ENCODE measurements around the gene TMEM272. TPM values are rescaled to one million over a fixed set of nuclear protein-coding genes. Genes with fewer than 3 reads are reported as not detected.
A peak's percentile ranks its signal among the peaks of the same experiment; 100 is the strongest.

Gene TMEM272
- total and polyA plus RNA-seq, 9 of the 15 experiments (the other 6 are each of a cell fraction or from before 2014, with no cell fraction given): 0.04 to 0.16 (median 0.06) TPM; not detected in 2

- TF ChIP-seq ZNF280B (CRISPR knock-in tag; IDR thresholded peaks at IDR 0.05) (no peak), ZNF239 (CRISPR knock-in tag; IDR thresholded peaks at IDR 0.05) (no peak)
These were observed 3.2 kb downstream of the TMEM272 start (continued) for GRCh38 chr13:51841732-51842131.

- Histone ChIP-seq H3K9me1 (ENCODE audit: control insufficient read depth, insufficient read depth, low read length) (no peaks in the 10 kb centered on the region), H3K9ac (ENCODE audit: insufficient read depth in 1 of 2, low read depth in 2 of 2, low read length in 2 of 2) (no peak overlapping the region), H3K4me3 (no peak overlapping the region), H3K79me2 (ENCODE audit: control insufficient read depth, insufficient read depth, low read length) (no peaks in the 10 kb centered on the region), H4K20me1 (replicated peaks; ENCODE audit: control insufficient read depth, insufficient read depth, low read length) (no peaks in the 10 kb centered on the region), H3K27me3 (ENCODE audit: control insufficient read depth in 2 of 2, insufficient read depth in 2 of 2, low read length in 2 of 2) (no peaks in the 10 kb centered on the region), H3K27ac (ENCODE audit: extremely low read depth, low read depth, low read length) (no peak overlapping the region), H3K4me1 (replicated peaks in 1 of 2; ENCODE audit: control insufficient read depth in 2 of 2, insufficient read depth in 2 of 2, low read length in 2 of 2) (peaks cover 6 to 8% of the 10 kb centered on the region in 2 experiments; a peak in 3 of 5 replicates), H3K9me3 (replicated peaks; ENCODE audit: control insufficient read depth, insufficient read depth, low read depth, low read length) (no peaks in the 10 kb centered on the region), H3K4me2 (ENCODE audit: insufficient read depth, low read length) (no peak overlapping the region; the same call in 1 of the 2 replicates), H2AFZ (ENCODE audit: low read depth, low read length) (no peak overlapping the region), H3K36me3 (ENCODE audit: control insufficient read depth, insufficient read depth, low read length) (no peaks in the 10 kb centered on the region)
- ChIA-PET CTCF (ENCODE audit: low intra/inter-chr PET ratio) (no interaction called here), POLR2A (interaction anchor here (0.7 kb wide), 1 partner anchor 16 kb away, joined by 3 read pairs; no protein-coding TSS in a partner anchor)
- intact Hi-C loops (cut with micrococcal nuclease): no loop called here
- no peak for ATAC-seq
- in situ Hi-C loops (cut with MboI): no loop called here
- DNase-seq (ENCODE audit: extremely low read depth in 1 of 4, low spot score in 3 of 4): peak in 1 of 4 experiments; percentile 21
- FAIRE-seq: no peak
- no TSS peak for BruUV-seq (replicated peaks)
- 6% methylated on average over 6 of the region's 6 CpGs for WGBS (ENCODE audit: insufficient coverage, low coverage, missing lambda C conversion rate)
- TF ChIP-seq ARID1B (IDR thresholded peaks at IDR 0.05) (0 out of 2 replicates have a peak, but pooled peaks have one; percentile 15), CBFA2T2 (conservative IDR thresholded peaks at IDR 0.05) (0 out of 2 replicates have a peak, but pooled peaks have one; percentile 12), CBFA2T3 (IDR thresholded peaks at IDR 0.05) (peak; percentile 32; the same call in 1 of the 2 replicates), TAL1 (IDR thresholded peaks at IDR 0.05) (peak; percentile 25; the same call in 1 of the 2 replicates), EHMT2 (IDR thresholded peaks at IDR 0.05) (no peak), NELFE (IDR thresholded peaks at IDR 0.05; ENCODE audit: insufficient read depth, insufficient read length) (no peak), CLOCK (CRISPR knock-in tag; IDR thresholded peaks at IDR 0.05; ENCODE audit: borderline replicate concordance) (no peak), TCF3 (CRISPR knock-in tag; IDR thresholded peaks at IDR 0.05) (peak; percentile 60), ETV5 (CRISPR knock-in tag; IDR thresholded peaks at IDR 0.05; ENCODE audit: low read depth) (no peak), MED1 (CRISPR knock-in tag; IDR thresholded peaks at IDR 0.05; ENCODE audit: borderline replicate concordance) (no peak), ZBTB7A (IDR thresholded peaks at IDR 0.05; ENCODE audit: borderline replicate concordance, control insufficient read depth, low read depth, low read length) (no peak), PCBP2 (IDR thresholded peaks at IDR 0.05; ENCODE audit: low read depth, low read length, poor library complexity, severe bottlenecking) (no peak), BRD4 (IDR thresholded peaks at IDR 0.05) (no peak), ZBTB8A (IDR thresholded peaks at IDR 0.05; ENCODE audit: partially characterized antibody) (no peak), ZSCAN29 (IDR thresholded peaks at IDR 0.05) (no peak), ADNP (tag; IDR thresholded peaks at IDR 0.05) (no peak), ZNF668 (CRISPR knock-in tag; IDR thresholded peaks at IDR 0.05) (no peak), KLF10 (CRISPR knock-in tag; IDR thresholded peaks at IDR 0.05) (no peak), PYGO2 (tag; IDR thresholded peaks at IDR 0.05) (no peak)
These were observed 4.1 kb downstream of the TMEM272 start for GRCh38 chr13:51840917-51841316.
